Mesodermal cell (in vitro differentiated cells): Measurements from ENCODE around the gene RHOF.

Experiments used
- H3K27ac ChIP-seq: 2 replicates; pipeline ENCODE4 v1.7.0; 2013; ENCODE audit warnings: mild to moderate bottlenecking, low read depth, low read length, moderate library complexity; ENCODE audit not compliant: severe bottlenecking
- H3K36me3 ChIP-seq: 2 replicates; pipeline ENCODE4 v1.7.1; 2013; ENCODE audit warnings: mild to moderate bottlenecking, low read length, moderate library complexity; ENCODE audit not compliant: control insufficient read depth, insufficient read depth
- H3K4me1 ChIP-seq: one replicate; pipeline ENCODE4 v1.7.1; 2013; ENCODE audit warnings: mild to moderate bottlenecking, low read length; ENCODE audit not compliant: insufficient read depth, control insufficient read depth, poor library complexity, severe bottlenecking
- H3K4me3 ChIP-seq: 2 replicates; pipeline ENCODE4 v1.7.0; 2013; ENCODE audit warnings: low read length, control low read depth, mild to moderate bottlenecking; ENCODE audit not compliant: insufficient read depth, poor library complexity, severe bottlenecking; ENCODE audit errors: extremely low read depth
- H3K9me3 ChIP-seq: 2 replicates; pipeline ENCODE4 v1.7.1; 2013; ENCODE audit warnings: mild to moderate bottlenecking, low read length, moderate library complexity; ENCODE audit not compliant: control insufficient read depth
- WGBS, 2 experiments: methylation state at CpG; one replicate each; pipeline ENCODE4 v1.1.5; 2013; ENCODE audit warnings: missing lambda C conversion rate in 2 of 2; ENCODE audit not compliant: insufficient coverage in 2 of 2; 5-methylcytosine and 5-hydroxymethylcytosine counted together

The RHOF gene

GRCh38 chr12:121731473-121731872, 62.0 kb downstream of the RHOF start:
- H3K36me3 ChIP-seq: peaks cover 4% of the 10 kb centered on the region
- H3K4me1 ChIP-seq: no peaks in the 10 kb centered on the region
- no peak overlapping the region for H3K4me3 ChIP-seq
- H3K9me3 ChIP-seq: no peaks in the 10 kb centered on the region
- WGBS, 2 experiments: 98% methylated on average over 5 of the region's 7 CpGs; no CpG with 5 or more reads in 1 of the 2 experiments
- H3K27ac ChIP-seq: no peak overlapping the region

- peaks cover 16% of the 10 kb centered on the region for H3K36me3 ChIP-seq
- no peaks in the 10 kb centered on the region for H3K4me1 ChIP-seq
- 91% methylated on average over 5 to 6 of the region's 6 CpGs for WGBS, 2 experiments
- H3K4me3 ChIP-seq: no peak overlapping the region
- H3K9me3 ChIP-seq: no peaks in the 10 kb centered on the region
- no peak overlapping the region for H3K27ac ChIP-seq
Measured at GRCh38 chr12:121729021-121729420, 64.5 kb downstream of the RHOF start.
